LNCaP clone FGC (cell line): ENCODE data around the gene REPIN1.
"Not testable (repeated sequence)": the region's sequence is repeated elsewhere in the genome, so short reads cannot be mapped to it uniquely, and the experiment has no call there.

Source experiments
- DNase-seq: peaks from one replicate; pipeline ENCODE4 v3.0.0-alpha.2; 2011; ENCODE audit warnings: low read depth
- H3K4me3 ChIP-seq: 2 replicates; pipeline ENCODE4 v1.5.1; 2011; ENCODE audit warnings: mild to moderate bottlenecking, low read depth, low read length, control low read depth
- TF ChIP-seq, protein P1 (sequence below): IDR thresholded peaks from 2 replicates; pipeline ENCODE4 v1.5.1; 2012; ENCODE audit warnings: mild to moderate bottlenecking; ENCODE audit not compliant: control insufficient read depth, insufficient read depth; ENCODE audit errors: extremely low read depth

REPIN1 gene

DNA sequence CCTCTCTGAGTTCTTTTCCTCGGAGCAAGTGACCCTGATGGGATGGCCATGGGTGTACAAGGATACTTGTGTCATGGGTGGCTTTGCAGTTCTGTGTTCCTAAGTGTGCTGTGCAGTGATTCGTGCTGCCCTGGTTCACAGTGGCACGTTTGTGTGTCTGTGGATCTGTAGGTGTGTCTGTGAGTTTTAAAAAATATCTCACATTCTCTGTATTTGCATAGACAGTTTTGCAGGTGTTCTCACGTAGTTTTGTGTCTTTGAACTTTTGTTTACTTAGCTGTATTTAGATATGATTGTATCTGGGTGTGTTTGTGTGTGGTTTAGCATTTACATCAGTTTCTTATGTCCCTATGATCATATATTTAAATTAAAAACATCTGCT is 14.2 kb downstream of the REPIN1 start:
- peak; percentile 83 for DNase-seq
- peak overlapping the region; percentile 40 for H3K4me3 ChIP-seq
- TF ChIP-seq, protein P1, sequence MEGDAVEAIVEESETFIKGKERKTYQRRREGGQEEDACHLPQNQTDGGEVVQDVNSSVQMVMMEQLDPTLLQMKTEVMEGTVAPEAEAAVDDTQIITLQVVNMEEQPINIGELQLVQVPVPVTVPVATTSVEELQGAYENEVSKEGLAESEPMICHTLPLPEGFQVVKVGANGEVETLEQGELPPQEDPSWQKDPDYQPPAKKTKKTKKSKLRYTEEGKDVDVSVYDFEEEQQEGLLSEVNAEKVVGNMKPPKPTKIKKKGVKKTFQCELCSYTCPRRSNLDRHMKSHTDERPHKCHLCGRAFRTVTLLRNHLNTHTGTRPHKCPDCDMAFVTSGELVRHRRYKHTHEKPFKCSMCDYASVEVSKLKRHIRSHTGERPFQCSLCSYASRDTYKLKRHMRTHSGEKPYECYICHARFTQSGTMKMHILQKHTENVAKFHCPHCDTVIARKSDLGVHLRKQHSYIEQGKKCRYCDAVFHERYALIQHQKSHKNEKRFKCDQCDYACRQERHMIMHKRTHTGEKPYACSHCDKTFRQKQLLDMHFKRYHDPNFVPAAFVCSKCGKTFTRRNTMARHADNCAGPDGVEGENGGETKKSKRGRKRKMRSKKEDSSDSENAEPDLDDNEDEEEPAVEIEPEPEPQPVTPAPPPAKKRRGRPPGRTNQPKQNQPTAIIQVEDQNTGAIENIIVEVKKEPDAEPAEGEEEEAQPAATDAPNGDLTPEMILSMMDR = no peak

GRCh38 chr7:150383710-150384397 is 15.2 kb downstream of the REPIN1 start:
- DNase-seq = no peak
- peak overlapping the region; percentile 20 for H3K4me3 ChIP-seq

GRCh38 chr7:150384406-150385301 is 16.0 kb downstream of the REPIN1 start:
- H3K4me3 ChIP-seq = no peak overlapping the region
- DNase-seq = no peak
- TF ChIP-seq, protein P1 = no peak

More at GRCh38 chr7:150383710-150384397, 15.2 kb downstream of the REPIN1 start:
- TF ChIP-seq, protein P1 = no peak

DNA sequence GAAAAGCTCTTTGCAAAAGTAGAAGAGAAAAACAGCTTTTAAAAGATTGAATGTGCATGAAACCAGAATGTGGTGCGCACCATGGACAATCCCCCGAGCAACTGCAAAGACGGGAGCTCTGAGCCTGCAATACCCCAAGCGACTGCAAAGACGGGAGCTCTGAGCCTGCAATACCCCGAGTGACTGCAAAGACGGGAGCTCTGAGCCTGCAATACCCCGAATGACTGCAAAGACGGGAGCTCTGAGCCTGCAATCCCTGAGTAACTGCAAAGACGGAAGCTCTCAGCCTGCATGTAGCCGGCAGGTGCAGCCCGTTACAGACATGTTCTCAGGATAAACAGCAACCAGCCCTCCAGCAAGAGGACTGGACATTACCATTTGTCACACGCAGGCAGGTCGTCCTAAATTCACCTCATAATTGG is 16.7 kb downstream of the REPIN1 start:
- TF ChIP-seq, protein P1 = no peak
- no peak for DNase-seq
- no peak overlapping the region for H3K4me3 ChIP-seq

- DNase-seq, H3K4me3 ChIP-seq: not testable (repeated sequence)
These were observed 17.3 kb downstream of the REPIN1 start for GRCh38 chr7:150385884-150386283.

DNA sequence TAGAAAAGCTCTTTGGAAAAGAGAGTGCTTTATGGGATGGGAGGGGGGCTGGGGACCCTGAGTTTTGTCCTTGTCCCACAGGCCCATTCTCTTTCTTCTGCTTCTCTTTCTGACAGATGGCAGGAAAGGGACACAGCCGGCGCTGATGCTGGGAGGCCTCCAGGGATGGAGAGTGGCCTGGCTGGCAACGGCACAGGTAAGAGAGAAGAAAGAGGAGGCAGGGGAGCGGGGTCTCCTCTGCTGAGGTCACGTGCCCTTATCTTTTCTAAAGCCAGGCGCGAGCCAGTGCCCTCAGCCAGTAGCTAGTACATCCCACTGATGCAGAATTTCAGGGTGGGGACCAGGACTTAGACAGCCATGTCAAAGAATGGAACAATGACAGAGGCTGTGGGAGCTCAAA is 19.7 kb downstream of the REPIN1 start:
- DNase-seq = no peak
- TF ChIP-seq, protein P1 = no peak

DNA sequence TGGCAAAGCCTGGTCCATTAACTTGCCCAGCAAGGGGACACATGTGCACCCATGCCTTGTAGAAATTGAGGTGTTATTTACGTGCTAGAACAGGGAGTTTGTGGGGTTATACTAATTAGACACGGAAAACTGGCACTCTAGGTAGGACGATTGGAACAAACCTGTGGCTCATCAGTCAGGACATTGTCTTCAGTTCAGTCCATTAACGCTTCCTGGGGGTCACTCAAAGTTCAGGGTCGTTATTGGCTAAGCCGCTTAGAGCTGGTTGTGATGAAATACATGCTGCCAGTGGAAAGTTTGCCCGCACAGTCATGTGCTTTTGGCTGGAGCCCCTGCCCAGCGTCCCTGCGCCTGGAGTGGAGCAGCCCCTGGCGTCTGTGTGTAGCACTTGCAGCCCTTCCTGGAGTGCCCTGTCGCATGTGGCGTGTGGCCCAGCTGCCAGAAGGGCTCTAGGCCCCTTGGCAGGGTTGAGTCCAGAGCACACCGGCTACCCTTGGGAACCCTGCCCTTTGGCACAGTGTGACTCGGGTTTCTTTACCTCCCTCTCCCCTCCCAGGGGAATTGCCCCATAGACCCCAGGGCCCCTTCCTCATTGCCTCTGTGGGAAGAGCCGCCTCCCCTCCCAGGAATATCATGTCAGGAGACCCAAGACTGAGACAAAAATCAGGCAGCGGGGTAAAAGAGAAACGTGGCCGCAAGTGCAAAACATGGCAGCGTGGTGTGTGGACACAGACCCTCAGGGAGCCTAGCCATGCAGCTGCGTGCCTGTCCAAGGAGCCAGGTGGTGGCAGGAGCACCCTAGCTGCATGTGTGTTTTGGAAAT is 20.3 kb downstream of the REPIN1 start:
- H3K4me3 ChIP-seq = no peak overlapping the region
- DNase-seq = no peak
- TF ChIP-seq, protein P1 = no peak

More for the DNA sequence above, 19.7 kb downstream of the REPIN1 start:
- no peak overlapping the region for H3K4me3 ChIP-seq
